HepG2 (cell line): ENCODE results near the gene RAD54L. TPM values are rescaled to one million over a fixed set of nuclear protein-coding genes. Genes with fewer than 3 reads are reported as not detected.
A peak's percentile ranks its signal among the peaks of the same experiment; 100 is the strongest.

Source experiments
- HNF4G ChIP-seq, 2 experiments: sonication (generic) in 1 of 2; formaldehyde crosslinking in 1 of 2; IDR thresholded peaks; 2 replicates each; pipeline versions ENCODE4 v1.4.0 to v1.6.1; 2011 to 2020; ENCODE audit warnings: borderline replicate concordance in 2 of 2, low read depth in 2 of 2, mild to moderate bottlenecking in 2 of 2, low read length in 1 of 2, missing genetic modification reagents in 1 of 2, moderate library complexity in 1 of 2
- SP1 ChIP-seq, 2 experiments: fragments of 450-650 bp in 1 of 2; sonication (generic) in 1 of 2; formaldehyde crosslinking in 1 of 2; IDR thresholded peaks; 2 replicates each; pipeline versions ENCODE4 v1.4.0 to v1.6.1; 2016 to 2020; ENCODE audit warnings: missing genetic modification reagents in 1 of 2
- THAP9 ChIP-seq: sonication (generic); formaldehyde crosslinking; IDR thresholded peaks from 2 replicates; pipeline ENCODE4; 2020; ENCODE audit warnings: missing genetic modification reagents, mild to moderate bottlenecking, borderline replicate concordance
- ZNF318 ChIP-seq: sonication (generic); formaldehyde crosslinking; IDR thresholded peaks from 2 replicates; pipeline ENCODE4 v1.4.0; 2020; ENCODE audit warnings: mild to moderate bottlenecking, missing genetic modification reagents
- ZNF326 ChIP-seq: sonication (generic); formaldehyde crosslinking; IDR thresholded peaks from 2 replicates; pipeline ENCODE4 v1.4.0; 2020; ENCODE audit warnings: missing genetic modification reagents, borderline replicate concordance
- ZNF570 ChIP-seq: sonication (generic); formaldehyde crosslinking; IDR thresholded peaks from 2 replicates; pipeline ENCODE4 v1.4.0; 2020; ENCODE audit warnings: mild to moderate bottlenecking, missing genetic modification reagents, borderline replicate concordance
- ZSCAN31 ChIP-seq: sonication (generic); formaldehyde crosslinking; IDR thresholded peaks from 2 replicates; pipeline ENCODE4 v1.5.0; 2020; ENCODE audit warnings: low read depth, mild to moderate bottlenecking, missing genetic modification reagents
- polyA plus RNA-seq, 8 experiments: library from polyadenylated mRNA; depleted of rRNA in 3 of 8; stranded (reverse) in 7 of 8; unstranded in 1 of 8; fragments of >200 nt; fragmentation: Illumina TruSeq in 4 of 8; extraction: Trizol in 4 of 8; gene quantifications; 2 replicates each; pipeline versions ENCODE4 v1.2.1 to v1.2.3, GENCODE V29; 2011 to 2016; ENCODE audit warnings: low read depth in 4 of 8, missing spikeins in 1 of 8, mixed read lengths in 1 of 8; ENCODE audit not compliant: insufficient read depth in 1 of 8
- total RNA-seq, 5 experiments: library from RNA; depleted of rRNA; stranded (reverse); fragments of >200 nt; fragmentation: Illumina TruSeq; extraction: Trizol; gene quantifications; 2 replicates each; pipeline ENCODE4 v1.2.3, GENCODE V29; 2016; ENCODE audit warnings: low read depth in 1 of 5
- TF ChIP-seq, protein P1 (sequence below): sonication (generic); formaldehyde crosslinking; conservative IDR thresholded peaks from 2 replicates; pipeline ENCODE4 v1.8.0; 2022; ENCODE audit warnings: mild to moderate bottlenecking, moderate library complexity, missing genetic modification reagents
- TF ChIP-seq, protein P2 (sequence below): sonication (generic); formaldehyde crosslinking; IDR thresholded peaks from 2 replicates; pipeline ENCODE4 v1.9.0; 2022; ENCODE audit warnings: missing genetic modification reagents, mild to moderate bottlenecking, borderline replicate concordance

The RAD54L gene
- total and polyA plus RNA-seq, 2 of the 13 experiments (the other 11 are each of a cell fraction or from before 2014, with no cell fraction given) = 10.2 to 30.0 TPM

DNA sequence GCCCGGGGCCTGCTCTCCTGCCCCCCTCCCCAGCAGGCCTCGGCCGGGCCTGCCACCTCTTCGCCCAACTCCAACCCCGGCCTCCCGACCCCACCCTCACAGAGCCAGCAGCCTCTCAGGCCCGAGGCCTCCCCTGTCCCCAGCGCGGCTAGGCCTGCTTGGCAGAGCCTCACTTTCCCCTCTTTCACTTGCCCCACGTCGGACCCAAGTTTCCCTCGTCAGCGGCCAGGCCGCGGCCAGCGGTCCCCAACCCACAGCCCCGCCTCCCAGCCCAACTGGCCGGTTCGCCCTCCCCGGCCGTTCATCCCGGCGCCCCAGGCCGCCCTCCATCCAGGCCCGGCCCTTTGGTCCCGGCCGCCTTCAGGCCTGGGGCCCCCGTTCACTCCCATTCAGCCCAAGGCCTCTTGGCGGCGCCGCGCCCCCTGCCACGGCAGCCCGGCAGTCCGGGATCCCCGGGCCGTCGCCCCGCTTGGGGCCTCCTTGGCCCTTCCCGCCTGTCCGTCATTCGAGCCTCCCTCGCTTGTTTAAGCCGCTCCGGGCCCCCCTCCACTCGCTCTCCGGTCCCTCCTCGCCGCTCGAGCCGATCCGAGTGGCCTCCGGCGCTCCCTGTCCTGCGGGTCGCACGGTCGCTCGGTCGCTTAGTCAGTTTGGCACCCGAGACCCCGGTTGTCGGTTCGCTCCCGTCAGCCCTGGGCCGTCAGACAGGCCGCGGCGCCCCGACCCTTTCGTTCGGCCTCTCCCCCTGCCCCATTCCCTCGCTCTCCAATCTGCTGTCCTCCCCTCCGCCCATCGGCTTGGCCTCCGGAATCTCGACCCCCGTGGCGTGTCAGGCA lies 54.5 kb downstream of the RAD54L start (continued):
- no peak for TF ChIP-seq ZNF318 (CRISPR knock-in tag)
- no peak for TF ChIP-seq THAP9
- no peak for TF ChIP-seq HNF4G (IDR thresholded peaks at IDR 0.05; ENCODE audit: borderline replicate concordance, low read depth, low read length)
- no peak for TF ChIP-seq HNF4G (CRISPR knock-in tag; IDR thresholded peaks at IDR 0.05; ENCODE audit: borderline replicate concordance, low read depth)
- TF ChIP-seq ZSCAN31 (CRISPR knock-in tag) = peak; percentile 40; the same call in 1 of the 2 replicates
- TF ChIP-seq SP1 (IDR thresholded peaks at IDR 0.05) = no peak
- no peak for TF ChIP-seq SP1 (CRISPR knock-in tag; IDR thresholded peaks at IDR 0.05)
- TF ChIP-seq, protein P1, sequence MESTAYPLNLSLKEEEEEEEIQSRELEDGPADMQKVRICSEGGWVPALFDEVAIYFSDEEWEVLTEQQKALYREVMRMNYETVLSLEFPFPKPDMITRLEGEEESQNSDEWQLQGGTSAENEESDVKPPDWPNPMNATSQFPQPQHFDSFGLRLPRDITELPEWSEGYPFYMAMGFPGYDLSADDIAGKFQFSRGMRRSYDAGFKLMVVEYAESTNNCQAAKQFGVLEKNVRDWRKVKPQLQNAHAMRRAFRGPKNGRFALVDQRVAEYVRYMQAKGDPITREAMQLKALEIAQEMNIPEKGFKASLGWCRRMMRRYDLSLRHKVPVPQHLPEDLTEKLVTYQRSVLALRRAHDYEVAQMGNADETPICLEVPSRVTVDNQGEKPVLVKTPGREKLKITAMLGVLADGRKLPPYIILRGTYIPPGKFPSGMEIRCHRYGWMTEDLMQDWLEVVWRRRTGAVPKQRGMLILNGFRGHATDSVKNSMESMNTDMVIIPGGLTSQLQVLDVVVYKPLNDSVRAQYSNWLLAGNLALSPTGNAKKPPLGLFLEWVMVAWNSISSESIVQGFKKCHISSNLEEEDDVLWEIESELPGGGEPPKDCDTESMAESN (CRISPR knock-in tag) = peak; percentile 49
- TF ChIP-seq ZNF326 (CRISPR knock-in tag) = no peak
- TF ChIP-seq, protein P2, sequence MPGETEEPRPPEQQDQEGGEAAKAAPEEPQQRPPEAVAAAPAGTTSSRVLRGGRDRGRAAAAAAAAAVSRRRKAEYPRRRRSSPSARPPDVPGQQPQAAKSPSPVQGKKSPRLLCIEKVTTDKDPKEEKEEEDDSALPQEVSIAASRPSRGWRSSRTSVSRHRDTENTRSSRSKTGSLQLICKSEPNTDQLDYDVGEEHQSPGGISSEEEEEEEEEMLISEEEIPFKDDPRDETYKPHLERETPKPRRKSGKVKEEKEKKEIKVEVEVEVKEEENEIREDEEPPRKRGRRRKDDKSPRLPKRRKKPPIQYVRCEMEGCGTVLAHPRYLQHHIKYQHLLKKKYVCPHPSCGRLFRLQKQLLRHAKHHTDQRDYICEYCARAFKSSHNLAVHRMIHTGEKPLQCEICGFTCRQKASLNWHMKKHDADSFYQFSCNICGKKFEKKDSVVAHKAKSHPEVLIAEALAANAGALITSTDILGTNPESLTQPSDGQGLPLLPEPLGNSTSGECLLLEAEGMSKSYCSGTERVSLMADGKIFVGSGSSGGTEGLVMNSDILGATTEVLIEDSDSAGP (CRISPR knock-in tag) = peak; percentile 72; the same call in 1 of the 2 replicates
- TF ChIP-seq ZNF570 (CRISPR knock-in tag) = no peak
